Sigmoid colon (tissue), 4 donors: ENCODE results near the gene ADD1.

Source experiments
- CTCF ChIP-seq, 4 experiments: fragments of 450-650 bp in 3 of 4; fragments of 200-600 bp in 1 of 4; IDR thresholded peaks; one replicate each; pipeline ENCODE4 v1.5.1; 2016 to 2019; ENCODE audit warnings: antibody characterized with exemption in 4 of 4, mild to moderate bottlenecking in 3 of 4, moderate library complexity in 2 of 4
- POLR2AphosphoS5 ChIP-seq, 4 donors: sonication (generic); formaldehyde crosslinking; IDR thresholded peaks; one replicate each; pipeline ENCODE4 v1.6.1; 2017; ENCODE audit warnings: antibody characterized with exemption in 4 of 4

GRCh38 chr4:2953496-2953895 lies 109.9 kb downstream of the ADD1 start:
- TF ChIP-seq CTCF (IDR thresholded peaks at IDR 0.05) (no peak), POLR2AphosphoS5 (IDR thresholded peaks at IDR 0.05) (no peak)
